ENCODE measurements around the gene PADI3.

DNA sequence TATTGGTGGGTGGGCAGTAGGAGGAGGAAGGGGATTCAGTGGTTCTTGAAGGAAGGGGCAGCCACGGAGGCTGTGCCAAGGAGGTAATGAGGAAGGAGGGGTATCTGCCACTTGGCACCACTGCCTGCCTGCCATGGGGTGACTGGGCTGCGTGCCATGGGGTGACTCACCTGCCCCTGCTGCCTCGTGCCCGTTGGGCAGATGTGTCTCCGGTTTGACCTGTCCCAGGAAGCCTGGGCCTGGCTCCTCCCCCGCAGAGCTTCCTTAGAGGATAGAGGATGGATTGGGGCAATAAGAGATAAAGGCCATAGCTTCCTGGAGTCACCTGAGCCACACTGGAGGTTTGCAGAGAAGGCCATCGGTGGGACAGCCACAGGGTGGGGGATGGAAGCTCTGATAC, 1.7 kb downstream of the PADI3 start:
- TF ChIP-seq POLR2A (IDR thresholded peaks at IDR 0.05): no peak
- TF ChIP-seq, protein P1, sequence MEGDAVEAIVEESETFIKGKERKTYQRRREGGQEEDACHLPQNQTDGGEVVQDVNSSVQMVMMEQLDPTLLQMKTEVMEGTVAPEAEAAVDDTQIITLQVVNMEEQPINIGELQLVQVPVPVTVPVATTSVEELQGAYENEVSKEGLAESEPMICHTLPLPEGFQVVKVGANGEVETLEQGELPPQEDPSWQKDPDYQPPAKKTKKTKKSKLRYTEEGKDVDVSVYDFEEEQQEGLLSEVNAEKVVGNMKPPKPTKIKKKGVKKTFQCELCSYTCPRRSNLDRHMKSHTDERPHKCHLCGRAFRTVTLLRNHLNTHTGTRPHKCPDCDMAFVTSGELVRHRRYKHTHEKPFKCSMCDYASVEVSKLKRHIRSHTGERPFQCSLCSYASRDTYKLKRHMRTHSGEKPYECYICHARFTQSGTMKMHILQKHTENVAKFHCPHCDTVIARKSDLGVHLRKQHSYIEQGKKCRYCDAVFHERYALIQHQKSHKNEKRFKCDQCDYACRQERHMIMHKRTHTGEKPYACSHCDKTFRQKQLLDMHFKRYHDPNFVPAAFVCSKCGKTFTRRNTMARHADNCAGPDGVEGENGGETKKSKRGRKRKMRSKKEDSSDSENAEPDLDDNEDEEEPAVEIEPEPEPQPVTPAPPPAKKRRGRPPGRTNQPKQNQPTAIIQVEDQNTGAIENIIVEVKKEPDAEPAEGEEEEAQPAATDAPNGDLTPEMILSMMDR (IDR thresholded peaks at IDR 0.05): no peak
